NCI-H2227 (cell line): Measurements from ENCODE around the gene SIL1.
"Not testable (repeated sequence)": the region's sequence is repeated elsewhere in the genome, so short reads cannot be mapped to it uniquely, and the experiment has no call there.

Experiments
- DNase-seq: peaks from one replicate; lab custom pipeline; 2025; ENCODE audit not compliant: unreplicated experiment; lab: John Stamatoyannopoulos, UW

Gene SIL1

GRCh38 chr5:139205124-139205523 is 7.0 kb upstream of the SIL1 start:
- DNase-seq = no peak

GRCh38 chr5:139204196-139204595 is 6.0 kb upstream of the SIL1 start:
- no peak for DNase-seq

GRCh38 chr5:139199321-139199720 is 1.2 kb upstream of the SIL1 start:
- DNase-seq = no peak

- DNase-seq = no peak
Observed at GRCh38 chr5:139196296-139196956, 1.7 kb downstream of the SIL1 start.

- DNase-seq = no peak
Observed at GRCh38 chr5:139194486-139194885, 3.7 kb downstream of the SIL1 start.

GRCh38 chr5:139193928-139194327 is 4.2 kb downstream of the SIL1 start:
- no peak for DNase-seq

GRCh38 chr5:139192906-139193305 is 5.3 kb downstream of the SIL1 start:
- DNase-seq = not testable (repeated sequence)

- not testable (repeated sequence) for DNase-seq
Observed at GRCh38 chr5:139191954-139192353, 6.2 kb downstream of the SIL1 start.

- DNase-seq = no peak
Observed at GRCh38 chr5:139190125-139190524, 8.0 kb downstream of the SIL1 start.

- DNase-seq = no peak
Observed at GRCh38 chr5:139188558-139189270, 9.5 kb downstream of the SIL1 start.

- no peak for DNase-seq
Observed at GRCh38 chr5:139186752-139187326, 11.3 kb downstream of the SIL1 start.

GRCh38 chr5:139186261-139186660 is 11.9 kb downstream of the SIL1 start:
- DNase-seq = no peak

- no peak for DNase-seq
Observed at GRCh38 chr5:139185589-139185988, 12.6 kb downstream of the SIL1 start.

- no peak for DNase-seq
Observed at GRCh38 chr5:139183502-139183901, 14.7 kb downstream of the SIL1 start.

- DNase-seq = no peak
Observed at GRCh38 chr5:139182528-139183296, 15.5 kb downstream of the SIL1 start.

GRCh38 chr5:139181835-139182452 is 16.2 kb downstream of the SIL1 start:
- DNase-seq = peak; percentile 19

- no peak for DNase-seq
Observed at GRCh38 chr5:139181322-139181730, 16.8 kb downstream of the SIL1 start.

GRCh38 chr5:139180850-139181249 is 17.3 kb downstream of the SIL1 start:
- peak; percentile 74 for DNase-seq

- DNase-seq = not testable (repeated sequence)
Observed at GRCh38 chr5:139179778-139180513, 18.2 kb downstream of the SIL1 start.

GRCh38 chr5:139178935-139179334 is 19.2 kb downstream of the SIL1 start:
- no peak for DNase-seq

- no peak for DNase-seq
Observed at GRCh38 chr5:139178589-139178917, 19.6 kb downstream of the SIL1 start.
